Osteoblast (primary cell): ENCODE data around the gene DUSP22. TPM values are rescaled to one million over a fixed set of nuclear protein-coding genes. Genes with fewer than 3 reads are reported as not detected.

Experiments
- DNase-seq: peaks from one replicate; pipeline ENCODE4 v3.0.0; 2011; ENCODE audit warnings: low spot score, mixed read lengths; ENCODE audit not compliant: insufficient read length; ENCODE audit errors: missing footprints
- H2AFZ ChIP-seq: 2 replicates; pipeline ENCODE4 v1.6.0; 2011; ENCODE audit warnings: mild to moderate bottlenecking, low read length
- H3K27ac ChIP-seq: 2 replicates; pipeline ENCODE4 v1.5.1; 2011; ENCODE audit warnings: mild to moderate bottlenecking, low read depth, low read length, moderate library complexity
- H3K27me3 ChIP-seq: 2 replicates; pipeline ENCODE4 v1.6.0; 2012; ENCODE audit warnings: mild to moderate bottlenecking, control low read depth, inconsistent platforms, low read length, moderate library complexity; ENCODE audit not compliant: insufficient read depth
- H3K36me3 ChIP-seq: 2 replicates; pipeline ENCODE4 v1.5.1; 2011; ENCODE audit warnings: mild to moderate bottlenecking, low read length, control low read depth, moderate library complexity; ENCODE audit not compliant: insufficient read depth
- H3K4me1 ChIP-seq: 2 replicates; pipeline ENCODE4 v1.5.1; 2011; ENCODE audit warnings: mild to moderate bottlenecking, low read length, control low read depth, moderate library complexity; ENCODE audit not compliant: insufficient read depth
- H3K4me2 ChIP-seq: 2 replicates; pipeline ENCODE4 v1.6.0; 2011; ENCODE audit warnings: mild to moderate bottlenecking, low read length; ENCODE audit not compliant: insufficient read depth
- H3K4me3 ChIP-seq: fragments of 200-600 bp; sonication (generic); 3 replicates; pipeline ENCODE4 v1.5.1; 2012; ENCODE audit warnings: mild to moderate bottlenecking, low read length, inconsistent platforms; ENCODE audit not compliant: insufficient read depth
- H3K79me2 ChIP-seq: 2 replicates; pipeline ENCODE4 v1.6.0; 2012; ENCODE audit warnings: mild to moderate bottlenecking, low read length, control low read depth, inconsistent platforms; ENCODE audit not compliant: insufficient read depth
- H3K9me3 ChIP-seq: 2 replicates; pipeline ENCODE4 v1.5.1; 2011; ENCODE audit warnings: low read depth, low read length, control low read depth
- H4K20me1 ChIP-seq: 2 replicates; pipeline ENCODE4 v1.6.0; 2012; ENCODE audit warnings: mild to moderate bottlenecking, low read length, control low read depth; ENCODE audit not compliant: insufficient read depth
- CTCF ChIP-seq: IDR thresholded peaks from 2 replicates; pipeline ENCODE4 v1.5.1; 2011; ENCODE audit warnings: mild to moderate bottlenecking, low read depth, low read length, moderate library complexity; ENCODE audit errors: extremely low read depth
- total RNA-seq: library from RNA; depleted of rRNA; stranded (reverse); fragments of >200 nt; gene quantifications from 2 replicates; pipeline ENCODE4 v1.2.3, GENCODE V29; 2012

Gene DUSP22
- total RNA-seq, 1 donor = 18.1 TPM

- no peak for TF ChIP-seq CTCF
- H3K27ac ChIP-seq = no peak overlapping the region
Measured at GRCh38 chr6:360349-360748, 68.1 kb downstream of the DUSP22 start.

DNA sequence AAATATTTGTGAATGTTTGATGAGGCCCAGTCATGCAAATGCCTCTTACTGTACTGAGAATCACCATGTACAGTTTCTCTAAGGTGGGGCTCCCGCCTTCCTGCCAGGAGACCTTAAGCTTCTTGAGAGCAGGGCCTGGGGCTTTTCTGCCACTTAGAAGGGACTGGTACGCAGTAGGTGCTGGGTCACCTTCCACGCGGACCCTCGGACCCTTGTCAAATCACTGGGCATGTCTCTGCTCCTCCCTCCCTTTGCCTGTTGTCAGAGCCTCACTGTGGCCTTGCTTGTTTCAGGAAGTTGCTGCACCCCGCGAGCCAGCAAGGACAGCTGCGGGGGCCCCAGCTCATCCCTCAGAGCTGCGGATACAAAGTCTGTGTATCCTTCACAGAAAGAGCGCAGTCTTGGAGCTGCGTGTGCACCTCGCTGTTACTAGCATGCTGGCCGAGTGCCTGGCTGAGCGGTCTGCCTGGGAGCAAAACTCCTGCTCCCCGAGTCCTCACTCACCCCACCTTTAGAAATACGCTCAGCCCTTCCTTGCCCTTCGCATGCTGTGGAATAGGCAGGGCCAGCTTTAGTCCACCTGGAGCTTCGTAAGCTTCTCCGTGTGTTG is 68.6 kb downstream of the DUSP22 start:
- Histone ChIP-seq H3K27me3 (no peaks in the 10 kb centered on the region), H3K4me1 (no peaks in the 10 kb centered on the region), H3K4me2 (no peak overlapping the region), H3K27ac (no peak overlapping the region), H2AFZ (no peak overlapping the region), H3K4me3 (no peak overlapping the region), H3K79me2 (no peaks in the 10 kb centered on the region), H3K9me3 (no peaks in the 10 kb centered on the region), H3K36me3 (no peaks in the 10 kb centered on the region), H4K20me1 (peaks cover 2% of the 10 kb centered on the region)
- no peak for DNase-seq
- TF ChIP-seq CTCF = no peak

More at GRCh38 chr6:360349-360748, 68.1 kb downstream of the DUSP22 start:
- Histone ChIP-seq H3K27me3 (no peaks in the 10 kb centered on the region), H2AFZ (no peak overlapping the region), H3K79me2 (no peaks in the 10 kb centered on the region), H3K9me3 (no peaks in the 10 kb centered on the region), H3K36me3 (no peaks in the 10 kb centered on the region), H4K20me1 (peaks cover 2% of the 10 kb centered on the region), H3K4me1 (no peaks in the 10 kb centered on the region), H3K4me3 (no peak overlapping the region), H3K4me2 (no peak overlapping the region)
- no peak for DNase-seq

- Histone ChIP-seq H3K9me3 (no peaks in the 10 kb centered on the region), H3K36me3 (no peaks in the 10 kb centered on the region), H3K4me3 (no peak overlapping the region), H4K20me1 (peaks cover 2% of the 10 kb centered on the region), H3K27ac (no peak overlapping the region), H3K27me3 (no peaks in the 10 kb centered on the region), H3K4me2 (no peak overlapping the region), H2AFZ (no peak overlapping the region), H3K4me1 (no peaks in the 10 kb centered on the region), H3K79me2 (no peaks in the 10 kb centered on the region)
- no peak for TF ChIP-seq CTCF
- DNase-seq = no peak
Measured at GRCh38 chr6:361411-362132, 69.3 kb downstream of the DUSP22 start.

GRCh38 chr6:362231-362923 is 70.1 kb downstream of the DUSP22 start:
- Histone ChIP-seq H3K4me2 (no peak overlapping the region), H3K27ac (no peak overlapping the region), H3K79me2 (no peaks in the 10 kb centered on the region), H3K4me3 (no peak overlapping the region), H3K4me1 (no peaks in the 10 kb centered on the region), H3K27me3 (no peaks in the 10 kb centered on the region), H3K9me3 (no peaks in the 10 kb centered on the region), H4K20me1 (peaks cover 2% of the 10 kb centered on the region), H3K36me3 (no peaks in the 10 kb centered on the region), H2AFZ (no peak overlapping the region)
- TF ChIP-seq CTCF = no peak
- DNase-seq = no peak
